Ovary (tissue), 9 donors: ENCODE data around the gene CACNA1D. TPM values are rescaled to one million over a fixed set of nuclear protein-coding genes. Genes with fewer than 3 reads are reported as not detected.

Experiments used
- DNase-seq, 5 donors: peaks; one replicate each; pipeline ENCODE4 v3.0.0-alpha.2; 2019 to 2020
- H3K27ac ChIP-seq, 2 donors: fragments of 200-600 bp; one replicate each; pipeline versions ENCODE4 v1.5.1 to v1.8.0; 2019 to 2022
- H3K27me3 ChIP-seq: fragments of 200-600 bp; one replicate; pipeline ENCODE4 v1.8.0; 2022
- H3K36me3 ChIP-seq: fragments of 200-600 bp; sonication (generic); one replicate; pipeline ENCODE4 v1.5.1; 2019
- H3K4me1 ChIP-seq: one replicate; pipeline ENCODE4 v1.8.1; 2013; ENCODE audit warnings: mild to moderate bottlenecking, moderate library complexity; ENCODE audit not compliant: insufficient read depth
- H3K4me3 ChIP-seq: fragments of 200-600 bp; sonication (generic); one replicate; pipeline ENCODE4 v1.5.1; 2017
- H3K9me3 ChIP-seq, 2 donors: fragments of 200-600 bp in 1 of 2; sonication (generic) in 1 of 2; one replicate each; pipeline versions ENCODE4 v1.5.1 to v1.8.1; 2013 to 2019; ENCODE audit warnings: mild to moderate bottlenecking in 1 of 2, moderate library complexity in 1 of 2
- CTCF ChIP-seq, 3 donors: fragments of 450-650 bp in 2 of 3; fragments of 200-600 bp in 1 of 3; IDR thresholded peaks; one replicate each; pipeline versions ENCODE4 v1.5.1 to v1.8.0; 2016 to 2022; ENCODE audit warnings: antibody characterized with exemption in 3 of 3, mild to moderate bottlenecking in 1 of 3
- EP300 ChIP-seq: sonication (generic); formaldehyde crosslinking; IDR thresholded peaks from one replicate; pipeline ENCODE4 v1.6.1; 2017; ENCODE audit warnings: antibody characterized with exemption
- POLR2A ChIP-seq: fragments of 450-650 bp; IDR thresholded peaks from one replicate; pipeline ENCODE4 v1.6.1; 2017; ENCODE audit warnings: antibody characterized with exemption, mild to moderate bottlenecking, moderate library complexity
- WGBS, 3 donors: extraction: QIAGEN DNeasy Blood & Tissue Kit in 1 of 3; methylation state at CpG; one replicate each; pipeline versions ENCODE4 v1.1.5 to v1.1.7; 2013 to 2017; 5-methylcytosine and 5-hydroxymethylcytosine counted together
- intact Hi-C, 4 donors: fragments of 100-400 bp; cut with DNase I; formaldehyde crosslinking; loops; one replicate each; pipeline versions ENCODE4 v1.11.0 to v1.15.1; 2022 to 2023
- polyA plus RNA-seq, 2 donors: library from polyadenylated mRNA; stranded (reverse); fragments of 200-250 nt in 1 of 2; fragments of 350-450 nt in 1 of 2; fragmentation: Illumina TruSeq in 1 of 2; extraction: RNeasy Lipid Tissue Mini Kit (QIAGEN cat#74804) in 1 of 2; gene quantifications; one replicate each; pipeline ENCODE4 v1.2.3, GENCODE V29; 2013 to 2014
- total RNA-seq, 7 donors: library from RNA; depleted of rRNA in 2 of 7; stranded (reverse); fragments of >200 nt in 2 of 7; fragmentation: NEBNext Ultra II Directional in 3 of 7; extraction: Animal tissue kit (Norgen Biotek cat#: 25700) in 3 of 7; gene quantifications; one replicate each; pipeline versions ENCODE4 v1.1.0 to v1.2.4, GENCODE V29; 2016 to 2023
- donor health status: DM: no; HTN: no; CAD: no; lungs with moderate emphysema.
- donor health status: DM: no; HTN: no; CAD: no.
- donor health status: Bipolar disorder and iron deficiency.
- donor health status: DM: yes; HTN: yes; CAD: no.
- donor health status: DM: no; HTN: no; CAD: no.
- donor health status: DM: yes; HTN: yes; CAD: no.

CACNA1D gene
- total and polyA plus RNA-seq, 9 donors = 0.23 to 9.3 (median 5.1) TPM

- Histone ChIP-seq H3K9me3 (no peaks in the 10 kb centered on the region), H3K4me1 (peaks cover 5% of the 10 kb centered on the region), H3K36me3 (no peaks in the 10 kb centered on the region), H3K27ac (no peak overlapping the region), H3K27me3 (no peaks in the 10 kb centered on the region), H3K4me3 (no peak overlapping the region)
- no peak for DNase-seq
- intact Hi-C loops = no loop called here
- TF ChIP-seq EP300 (no peak), CTCF (IDR thresholded peaks at IDR 0.05) (no peak), POLR2A (no peak)
- WGBS, 3 donors = 85 to 96% (median 93%) methylated on average over 9 of the region's 9 CpGs
Measured at GRCh38 chr3:53844262-53845102, 350.1 kb downstream of the CACNA1D start.

GRCh38 chr3:53845103-53845880, 350.9 kb downstream of the CACNA1D start:
- 16 to 17% (median 17%) methylated on average over 23 to 25 of the region's 25 CpGs for WGBS, 3 donors
- Histone ChIP-seq H3K9me3 (no peaks in the 10 kb centered on the region), H3K27ac (peak overlapping the region; percentile 69 to 85), H3K36me3 (no peaks in the 10 kb centered on the region), H3K4me1 (peaks cover 5% of the 10 kb centered on the region), H3K4me3 (peak overlapping the region; percentile 60), H3K27me3 (no peaks in the 10 kb centered on the region)
- intact Hi-C loops = no loop called here
- TF ChIP-seq POLR2A (no peak), CTCF (IDR thresholded peaks at IDR 0.05) (peak in 1 of 3 donors; percentile 15), EP300 (no peak)
- peak; percentile 61 to 77 (median 70) for DNase-seq

GRCh38 chr3:53845881-53846133, 351.4 kb downstream of the CACNA1D start:
- 0 to 2% (median 1%) methylated on average over 17 to 34 of the region's 34 CpGs for WGBS, 3 donors
- intact Hi-C loops = no loop called here
- peak overlapping the region; percentile 69 to 85 for H3K27ac ChIP-seq

More at GRCh38 chr3:53845881-53846133, 351.4 kb downstream of the CACNA1D start:
- Histone ChIP-seq H3K4me3 (peak overlapping the region; percentile 60), H3K9me3 (no peaks in the 10 kb centered on the region), H3K27me3 (no peaks in the 10 kb centered on the region), H3K36me3 (no peaks in the 10 kb centered on the region), H3K4me1 (peaks cover 5% of the 10 kb centered on the region)
- no peak for DNase-seq
- no peak for TF ChIP-seq POLR2A
- TF ChIP-seq EP300 = no peak
- TF ChIP-seq CTCF (IDR thresholded peaks at IDR 0.05) = no peak
